ENCODE results near the gene TOX2. TPM values are rescaled to one million over a fixed set of nuclear protein-coding genes. Genes with fewer than 3 reads are reported as not detected.

Gene TOX2
- total RNA-seq, 1 donor from 2014 or later: 0.16 TPM

- H3K27me3 ChIP-seq (ENCODE audit: insufficient read depth, low read length): peaks cover 14% of the 10 kb centered on the region
- Mint-ChIP-seq H3K36me3 (ENCODE audit: low read depth, unreplicated experiment) (peaks cover 19% of the 10 kb centered on the region), H3K9me3 (ENCODE audit: unreplicated experiment) (peaks cover 9% of the 10 kb centered on the region), H3K27me3 (ENCODE audit: low read depth, unreplicated experiment) (peaks cover 31% of the 10 kb centered on the region), H3K4me1 (ENCODE audit: low read depth, unreplicated experiment) (no peaks in the 10 kb centered on the region), H3K4me3 (ENCODE audit: unreplicated experiment) (no peak overlapping the region), H3K27ac (ENCODE audit: unreplicated experiment) (no peak overlapping the region)
- H3K27ac ChIP-seq (ENCODE audit: low read depth, low read length): no peak overlapping the region
- no peaks in the 10 kb centered on the region for H3K79me2 ChIP-seq (ENCODE audit: insufficient read depth, low read length)
- H3K4me1 ChIP-seq (ENCODE audit: insufficient read depth, low read length): no peaks in the 10 kb centered on the region
- no peak overlapping the region for H3K9ac ChIP-seq (ENCODE audit: low read length)
- FAIRE-seq (no peak), DNase-seq (ENCODE audit: low read depth) (no peak)
- no peak for TF ChIP-seq EZH2 (IDR thresholded peaks at IDR 0.05; ENCODE audit: insufficient read depth, low read length)
- TF ChIP-seq CTCF (IDR thresholded peaks at IDR 0.05; ENCODE audit: insufficient read depth, low read depth, low read length): no peak
- H3K36me3 ChIP-seq (ENCODE audit: insufficient read depth, low read length): no peaks in the 10 kb centered on the region
- H3K4me3 ChIP-seq (ENCODE audit: insufficient read depth, low read depth, low read length): no peak overlapping the region
- H3K4me2 ChIP-seq (ENCODE audit: low read length): no peak overlapping the region
- no peaks in the 10 kb centered on the region for H3K9me3 ChIP-seq (ENCODE audit: insufficient read depth, low read depth, low read length)
- no peak overlapping the region for H2AFZ ChIP-seq (ENCODE audit: low read depth, low read length)
- H4K20me1 ChIP-seq (ENCODE audit: insufficient read depth, low read length): no peaks in the 10 kb centered on the region
These were observed 192.0 kb downstream of the TOX2 start for GRCh38 chr20:44106615-44107014.

GRCh38 chr20:44109951-44110361 is 195.3 kb downstream of the TOX2 start:
- no peak for TF ChIP-seq EZH2 (IDR thresholded peaks at IDR 0.05; ENCODE audit: insufficient read depth, low read length)
- no peak for TF ChIP-seq CTCF (IDR thresholded peaks at IDR 0.05; ENCODE audit: insufficient read depth, low read depth, low read length)
- H3K4me1 Mint-ChIP-seq (ENCODE audit: low read depth, unreplicated experiment): peaks cover 2% of the 10 kb centered on the region
- H3K27ac ChIP-seq (ENCODE audit: low read depth, low read length): no peak overlapping the region
- H3K36me3 ChIP-seq (ENCODE audit: insufficient read depth, low read length): no peaks in the 10 kb centered on the region
- H3K36me3 Mint-ChIP-seq (ENCODE audit: low read depth, unreplicated experiment): peaks cover 25% of the 10 kb centered on the region
- peaks cover 25% of the 10 kb centered on the region for H3K27me3 Mint-ChIP-seq (ENCODE audit: low read depth, unreplicated experiment)
- DNase-seq (ENCODE audit: low read depth) (peak; percentile 29), FAIRE-seq (no peak)
- H3K4me3 Mint-ChIP-seq (ENCODE audit: unreplicated experiment): no peak overlapping the region
- H3K9ac ChIP-seq (ENCODE audit: low read length): no peak overlapping the region
- no peak overlapping the region for H3K27ac Mint-ChIP-seq (ENCODE audit: unreplicated experiment)
- H4K20me1 ChIP-seq (ENCODE audit: insufficient read depth, low read length): no peaks in the 10 kb centered on the region
- H2AFZ ChIP-seq (ENCODE audit: low read depth, low read length): no peak overlapping the region
- H3K9me3 Mint-ChIP-seq (ENCODE audit: unreplicated experiment): peaks cover 9% of the 10 kb centered on the region
- no peaks in the 10 kb centered on the region for H3K4me1 ChIP-seq (ENCODE audit: insufficient read depth, low read length)
- no peaks in the 10 kb centered on the region for H3K9me3 ChIP-seq (ENCODE audit: insufficient read depth, low read depth, low read length)
- no peak overlapping the region for H3K4me2 ChIP-seq (ENCODE audit: low read length)
- no peaks in the 10 kb centered on the region for H3K79me2 ChIP-seq (ENCODE audit: insufficient read depth, low read length)
- peaks cover 4% of the 10 kb centered on the region for H3K27me3 ChIP-seq (ENCODE audit: insufficient read depth, low read length)
- no peak overlapping the region for H3K4me3 ChIP-seq (ENCODE audit: insufficient read depth, low read depth, low read length)

- peaks cover 9% of the 10 kb centered on the region for H3K9me3 Mint-ChIP-seq (ENCODE audit: unreplicated experiment)
- H3K4me1 ChIP-seq (ENCODE audit: insufficient read depth, low read length): no peaks in the 10 kb centered on the region
- TF ChIP-seq CTCF (IDR thresholded peaks at IDR 0.05; ENCODE audit: insufficient read depth, low read depth, low read length) (no peak), EZH2 (IDR thresholded peaks at IDR 0.05; ENCODE audit: insufficient read depth, low read length) (no peak)
- DNase-seq (ENCODE audit: low read depth) (no peak), FAIRE-seq (no peak)
- peaks cover 20% of the 10 kb centered on the region for H3K27me3 Mint-ChIP-seq (ENCODE audit: low read depth, unreplicated experiment)
- H3K36me3 ChIP-seq (ENCODE audit: insufficient read depth, low read length): no peaks in the 10 kb centered on the region
- peaks cover 25% of the 10 kb centered on the region for H3K36me3 Mint-ChIP-seq (ENCODE audit: low read depth, unreplicated experiment)
- H2AFZ ChIP-seq (ENCODE audit: low read depth, low read length): no peak overlapping the region
- no peak overlapping the region for H3K9ac ChIP-seq (ENCODE audit: low read length)
- no peak overlapping the region for H3K4me3 ChIP-seq (ENCODE audit: insufficient read depth, low read depth, low read length)
- H3K4me2 ChIP-seq (ENCODE audit: low read length): no peak overlapping the region
- H3K27ac Mint-ChIP-seq (ENCODE audit: unreplicated experiment): no peak overlapping the region
- H3K27me3 ChIP-seq (ENCODE audit: insufficient read depth, low read length): peaks cover 4% of the 10 kb centered on the region
- H3K27ac ChIP-seq (ENCODE audit: low read depth, low read length): no peak overlapping the region
- H3K4me3 Mint-ChIP-seq (ENCODE audit: unreplicated experiment): no peak overlapping the region
- H3K4me1 Mint-ChIP-seq (ENCODE audit: low read depth, unreplicated experiment): peaks cover 2% of the 10 kb centered on the region
- no peaks in the 10 kb centered on the region for H3K79me2 ChIP-seq (ENCODE audit: insufficient read depth, low read length)
- no peaks in the 10 kb centered on the region for H4K20me1 ChIP-seq (ENCODE audit: insufficient read depth, low read length)
- no peaks in the 10 kb centered on the region for H3K9me3 ChIP-seq (ENCODE audit: insufficient read depth, low read depth, low read length)
These were observed 196.3 kb downstream of the TOX2 start for GRCh38 chr20:44110816-44111568.
